ENCODE results near the gene ADGRB3. TPM values are rescaled to one million over a fixed set of nuclear protein-coding genes. Genes with fewer than 3 reads are reported as not detected.

Gene ADGRB3
- total and polyA plus RNA-seq, 10 of the 15 experiments (the other 5 are each of a cell fraction or from before 2014, with no cell fraction given) = 0.03 to 0.06 TPM; not detected in 8

DNA sequence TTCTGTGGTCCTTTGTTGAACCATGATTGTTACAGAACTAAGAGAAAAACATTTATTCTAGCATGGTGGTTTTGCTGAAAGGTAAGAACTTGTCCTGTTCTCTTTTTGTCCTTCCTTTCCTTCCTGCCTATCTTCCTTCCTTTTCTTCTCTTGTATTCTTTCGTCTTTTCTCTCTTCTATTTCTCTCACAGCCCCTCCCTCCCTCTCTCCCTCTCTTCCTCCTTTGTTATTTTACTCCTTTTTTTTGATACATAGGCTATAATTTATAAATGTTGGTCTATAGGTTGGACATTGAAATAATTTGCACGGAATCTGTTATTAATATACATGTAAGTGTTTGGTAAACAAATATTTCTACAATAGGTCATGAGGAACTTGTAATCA lies 18.6 kb downstream of the ADGRB3 start (continued):
- TF ChIP-seq, protein P1, sequence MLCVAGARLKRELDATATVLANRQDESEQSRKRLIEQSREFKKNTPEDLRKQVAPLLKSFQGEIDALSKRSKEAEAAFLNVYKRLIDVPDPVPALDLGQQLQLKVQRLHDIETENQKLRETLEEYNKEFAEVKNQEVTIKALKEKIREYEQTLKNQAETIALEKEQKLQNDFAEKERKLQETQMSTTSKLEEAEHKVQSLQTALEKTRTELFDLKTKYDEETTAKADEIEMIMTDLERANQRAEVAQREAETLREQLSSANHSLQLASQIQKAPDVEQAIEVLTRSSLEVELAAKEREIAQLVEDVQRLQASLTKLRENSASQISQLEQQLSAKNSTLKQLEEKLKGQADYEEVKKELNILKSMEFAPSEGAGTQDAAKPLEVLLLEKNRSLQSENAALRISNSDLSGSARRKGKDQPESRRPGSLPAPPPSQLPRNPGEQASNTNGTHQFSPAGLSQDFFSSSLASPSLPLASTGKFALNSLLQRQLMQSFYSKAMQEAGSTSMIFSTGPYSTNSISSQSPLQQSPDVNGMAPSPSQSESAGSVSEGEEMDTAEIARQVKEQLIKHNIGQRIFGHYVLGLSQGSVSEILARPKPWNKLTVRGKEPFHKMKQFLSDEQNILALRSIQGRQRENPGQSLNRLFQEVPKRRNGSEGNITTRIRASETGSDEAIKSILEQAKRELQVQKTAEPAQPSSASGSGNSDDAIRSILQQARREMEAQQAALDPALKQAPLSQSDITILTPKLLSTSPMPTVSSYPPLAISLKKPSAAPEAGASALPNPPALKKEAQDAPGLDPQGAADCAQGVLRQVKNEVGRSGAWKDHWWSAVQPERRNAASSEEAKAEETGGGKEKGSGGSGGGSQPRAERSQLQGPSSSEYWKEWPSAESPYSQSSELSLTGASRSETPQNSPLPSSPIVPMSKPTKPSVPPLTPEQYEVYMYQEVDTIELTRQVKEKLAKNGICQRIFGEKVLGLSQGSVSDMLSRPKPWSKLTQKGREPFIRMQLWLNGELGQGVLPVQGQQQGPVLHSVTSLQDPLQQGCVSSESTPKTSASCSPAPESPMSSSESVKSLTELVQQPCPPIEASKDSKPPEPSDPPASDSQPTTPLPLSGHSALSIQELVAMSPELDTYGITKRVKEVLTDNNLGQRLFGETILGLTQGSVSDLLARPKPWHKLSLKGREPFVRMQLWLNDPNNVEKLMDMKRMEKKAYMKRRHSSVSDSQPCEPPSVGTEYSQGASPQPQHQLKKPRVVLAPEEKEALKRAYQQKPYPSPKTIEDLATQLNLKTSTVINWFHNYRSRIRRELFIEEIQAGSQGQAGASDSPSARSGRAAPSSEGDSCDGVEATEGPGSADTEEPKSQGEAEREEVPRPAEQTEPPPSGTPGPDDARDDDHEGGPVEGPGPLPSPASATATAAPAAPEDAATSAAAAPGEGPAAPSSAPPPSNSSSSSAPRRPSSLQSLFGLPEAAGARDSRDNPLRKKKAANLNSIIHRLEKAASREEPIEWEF (IDR thresholded peaks at IDR 0.05; ENCODE audit: insufficient replicate concordance, low read depth, low read length) = no peak
- no peak for TF ChIP-seq FOXM1 (IDR thresholded peaks at IDR 0.05; ENCODE audit: low read depth, low read length)
- TF ChIP-seq, protein P2, sequence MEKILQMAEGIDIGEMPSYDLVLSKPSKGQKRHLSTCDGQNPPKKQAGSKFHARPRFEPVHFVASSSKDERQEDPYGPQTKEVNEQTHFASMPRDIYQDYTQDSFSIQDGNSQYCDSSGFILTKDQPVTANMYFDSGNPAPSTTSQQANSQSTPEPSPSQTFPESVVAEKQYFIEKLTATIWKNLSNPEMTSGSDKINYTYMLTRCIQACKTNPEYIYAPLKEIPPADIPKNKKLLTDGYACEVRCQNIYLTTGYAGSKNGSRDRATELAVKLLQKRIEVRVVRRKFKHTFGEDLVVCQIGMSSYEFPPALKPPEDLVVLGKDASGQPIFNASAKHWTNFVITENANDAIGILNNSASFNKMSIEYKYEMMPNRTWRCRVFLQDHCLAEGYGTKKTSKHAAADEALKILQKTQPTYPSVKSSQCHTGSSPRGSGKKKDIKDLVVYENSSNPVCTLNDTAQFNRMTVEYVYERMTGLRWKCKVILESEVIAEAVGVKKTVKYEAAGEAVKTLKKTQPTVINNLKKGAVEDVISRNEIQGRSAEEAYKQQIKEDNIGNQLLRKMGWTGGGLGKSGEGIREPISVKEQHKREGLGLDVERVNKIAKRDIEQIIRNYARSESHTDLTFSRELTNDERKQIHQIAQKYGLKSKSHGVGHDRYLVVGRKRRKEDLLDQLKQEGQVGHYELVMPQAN (conservative IDR thresholded peaks at IDR 0.05) = no peak
- TF ChIP-seq, protein P3, sequence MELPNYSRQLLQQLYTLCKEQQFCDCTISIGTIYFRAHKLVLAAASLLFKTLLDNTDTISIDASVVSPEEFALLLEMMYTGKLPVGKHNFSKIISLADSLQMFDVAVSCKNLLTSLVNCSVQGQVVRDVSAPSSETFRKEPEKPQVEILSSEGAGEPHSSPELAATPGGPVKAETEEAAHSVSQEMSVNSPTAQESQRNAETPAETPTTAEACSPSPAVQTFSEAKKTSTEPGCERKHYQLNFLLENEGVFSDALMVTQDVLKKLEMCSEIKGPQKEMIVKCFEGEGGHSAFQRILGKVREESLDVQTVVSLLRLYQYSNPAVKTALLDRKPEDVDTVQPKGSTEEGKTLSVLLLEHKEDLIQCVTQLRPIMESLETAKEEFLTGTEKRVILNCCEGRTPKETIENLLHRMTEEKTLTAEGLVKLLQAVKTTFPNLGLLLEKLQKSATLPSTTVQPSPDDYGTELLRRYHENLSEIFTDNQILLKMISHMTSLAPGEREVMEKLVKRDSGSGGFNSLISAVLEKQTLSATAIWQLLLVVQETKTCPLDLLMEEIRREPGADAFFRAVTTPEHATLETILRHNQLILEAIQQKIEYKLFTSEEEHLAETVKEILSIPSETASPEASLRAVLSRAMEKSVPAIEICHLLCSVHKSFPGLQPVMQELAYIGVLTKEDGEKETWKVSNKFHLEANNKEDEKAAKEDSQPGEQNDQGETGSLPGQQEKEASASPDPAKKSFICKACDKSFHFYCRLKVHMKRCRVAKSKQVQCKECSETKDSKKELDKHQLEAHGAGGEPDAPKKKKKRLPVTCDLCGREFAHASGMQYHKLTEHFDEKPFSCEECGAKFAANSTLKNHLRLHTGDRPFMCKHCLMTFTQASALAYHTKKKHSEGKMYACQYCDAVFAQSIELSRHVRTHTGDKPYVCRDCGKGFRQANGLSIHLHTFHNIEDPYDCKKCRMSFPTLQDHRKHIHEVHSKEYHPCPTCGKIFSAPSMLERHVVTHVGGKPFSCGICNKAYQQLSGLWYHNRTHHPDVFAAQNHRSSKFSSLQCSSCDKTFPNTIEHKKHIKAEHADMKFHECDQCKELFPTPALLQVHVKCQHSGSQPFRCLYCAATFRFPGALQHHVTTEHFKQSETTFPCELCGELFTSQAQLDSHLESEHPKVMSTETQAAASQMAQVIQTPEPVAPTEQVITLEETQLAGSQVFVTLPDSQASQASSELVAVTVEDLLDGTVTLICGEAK (IDR thresholded peaks at IDR 0.05; ENCODE audit: borderline replicate concordance) = no peak
